Measurements from ENCODE around the gene EVX2. TPM values are rescaled to one million over a fixed set of nuclear protein-coding genes. Genes with fewer than 3 reads are reported as not detected.

Gene EVX2
- not detected in 5 replicates for total RNA-seq (2022; extraction: Qiagen RNA extraction)

GRCh38 chr2:176083796-176084261 lies at the start of gene EVX2:
Gene EVX2, minus strand, starts transcription at chr2:176083962. Its CDS starts 186 bp downstream, at chr2:176083776.

GRCh38 chr2:176128982-176129796 lies 45.4 kb upstream of the EVX2 start, which contains the start of gene HOXD8:
Gene HOXD8, plus strand, starts transcription at chr2:176129705. Its CDS starts 662 bp downstream, at chr2:176130367.

GRCh38 chr2:176122683-176123410 lies 39.1 kb upstream of the EVX2 start, which contains the start of gene HOXD9:
Gene HOXD9, plus strand, starts transcription at chr2:176122719. Its CDS starts 50 bp downstream, at chr2:176122769.

GRCh38 chr2:176115883-176116813 lies 32.4 kb upstream of the EVX2 start, which contains the start of gene HOXD10:
Gene HOXD10, plus strand, starts transcription at chr2:176116778. Its CDS starts 56 bp downstream, at chr2:176116834.

GRCh38 chr2:176106581-176107539 lies 23.1 kb upstream of the EVX2 start, which contains the start of gene HOXD11:
Gene HOXD11, plus strand, starts transcription at chr2:176107280. Its CDS starts 76 bp downstream, at chr2:176107356.

GRCh38 chr2:176099728-176100546 lies 16.2 kb upstream of the EVX2 start, which contains the start of gene HOXD12:
Gene HOXD12, plus strand, starts transcription at chr2:176099795. Its CDS starts 7 bp downstream, at chr2:176099802.

GRCh38 chr2:176092270-176093144 lies 8.7 kb upstream of the EVX2 start, which contains the start of gene HOXD13:
Gene HOXD13, plus strand, starts transcription at chr2:176092721. Its CDS starts 170 bp downstream, at chr2:176092891.

Other genes with a start within 250 kb of the EVX2 start
- gene LNPK, start 81.7 kb downstream of the EVX2 start, total RNA-seq (2022; extraction: Qiagen RNA extraction): 13.9 to 18.6 TPM (median 16.1 TPM) in 5 replicates
- gene HOXD13, start 8.8 kb upstream of the EVX2 start, total RNA-seq (2022; extraction: Qiagen RNA extraction): 0.12 to 0.19 TPM (median 0.14 TPM) in 5 replicates
- not detected in 5 replicates for gene HOXD12, start 15.8 kb upstream of the EVX2 start, total RNA-seq (2022; extraction: Qiagen RNA extraction)
- 5.1 to 6.3 TPM (median 5.8 TPM) in 5 replicates for gene HOXD11, start 23.3 kb upstream of the EVX2 start, total RNA-seq (2022; extraction: Qiagen RNA extraction)
- 4.1 to 6.7 TPM (median 5.3 TPM) in 5 replicates for gene HOXD10, start 32.8 kb upstream of the EVX2 start, total RNA-seq (2022; extraction: Qiagen RNA extraction)
- gene HOXD9, start 38.8 kb upstream of the EVX2 start, total RNA-seq (2022; extraction: Qiagen RNA extraction): 0.82 to 1.4 TPM (median 0.93 TPM) in 5 replicates
- 5.0 to 5.4 TPM (median 5.3 TPM) in 5 replicates for gene HOXD8, start 45.7 kb upstream of the EVX2 start, total RNA-seq (2022; extraction: Qiagen RNA extraction)
- gene HOXD4, start 67.6 kb upstream of the EVX2 start, total RNA-seq (2022; extraction: Qiagen RNA extraction): 0.10 to 0.46 TPM (median 0.38 TPM) in 5 replicates
- 0.14 to 0.21 TPM (median 0.18 TPM) in 3 of 5 replicates, not detected in the others for gene HOXD3, start 73.3 kb upstream of the EVX2 start, total RNA-seq (2022; extraction: Qiagen RNA extraction)
- 0.15 to 0.25 TPM (median 0.21 TPM) in 5 replicates for gene HOXD1, start 104.7 kb upstream of the EVX2 start, total RNA-seq (2022; extraction: Qiagen RNA extraction)
- gene MTX2, start 185.5 kb upstream of the EVX2 start, total RNA-seq (2022; extraction: Qiagen RNA extraction): 39.9 to 44.7 TPM (median 42.7 TPM) in 5 replicates